IPS-NIHi7 (cell line): ENCODE data around the gene ZNF326.

Source experiments
- DNase-seq: peaks from one replicate; pipeline ENCODE4 v3.0.0; 2012; ENCODE audit warnings: mixed read lengths; ENCODE audit errors: extremely low spot score

The ZNF326 gene

DNA sequence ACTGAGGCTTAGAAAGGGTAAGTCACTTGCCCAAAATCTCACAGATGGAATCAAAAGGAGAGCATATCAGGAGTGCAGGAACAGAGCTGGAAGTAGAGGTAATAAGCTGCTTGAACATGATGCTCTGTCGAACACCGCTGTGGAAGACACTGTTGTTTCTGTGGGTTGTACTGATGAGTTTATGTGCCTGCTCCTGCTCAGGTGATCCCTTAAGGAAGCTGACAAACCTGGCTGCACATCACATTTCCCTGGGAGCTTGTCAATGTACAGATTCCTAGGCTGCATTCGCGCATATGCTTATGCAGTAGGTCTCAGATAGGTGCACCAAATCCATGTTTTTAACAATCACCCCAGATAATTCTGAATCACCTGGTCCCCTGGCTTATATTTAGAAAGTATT, 79.7 kb downstream of the ZNF326 start:
- DNase-seq, result no peak

DNA sequence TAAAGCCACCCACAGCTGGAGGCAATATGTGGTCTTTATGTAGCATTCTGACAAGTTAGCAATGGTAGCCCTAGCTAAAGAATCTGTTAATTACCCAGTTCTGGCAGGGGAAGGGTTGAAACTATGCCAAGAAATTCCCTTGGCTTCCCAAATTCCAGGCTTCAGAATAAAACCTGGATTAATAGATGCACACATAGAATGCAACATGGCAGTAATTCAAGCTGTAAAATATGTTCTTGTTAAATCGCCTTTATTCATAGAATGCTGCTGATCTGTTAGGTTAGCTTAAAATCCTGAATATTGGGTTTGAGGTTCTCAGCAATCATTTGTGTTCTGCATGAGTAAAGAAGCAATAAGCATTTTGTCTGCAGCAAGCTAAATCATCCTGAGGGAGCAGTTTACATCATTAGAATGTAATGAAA, 80.1 kb downstream of the ZNF326 start:
- DNase-seq, result no peak

DNA sequence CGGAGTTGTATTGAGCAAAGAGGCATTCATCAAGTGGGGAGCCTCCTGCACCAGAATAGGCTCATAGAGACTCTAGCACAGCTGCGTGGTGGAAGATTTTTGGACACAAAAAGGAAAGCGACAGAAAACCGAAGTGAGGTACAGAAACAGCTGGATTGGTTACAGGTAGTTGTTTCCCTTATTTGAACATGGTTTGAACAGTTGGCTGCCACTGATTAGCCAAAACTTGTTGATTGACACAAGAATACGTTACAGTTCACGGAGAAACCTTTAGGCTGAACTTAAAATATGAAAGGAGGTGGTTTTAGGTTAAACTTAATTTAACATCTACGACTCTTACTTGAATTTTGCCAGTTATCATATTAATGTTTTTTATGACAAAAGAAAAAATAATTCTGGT, 89.1 kb downstream of the ZNF326 start:
- no peak for DNase-seq
